Activated CD4-positive, alpha-beta T cell treated with anti-CD3 and anti-CD28 coated beads, Interleukin-2, amount 10 ng/mL, durations not matched to agents 24 days and 14 days (primary cell): ENCODE measurements around the gene PTCHD4. TPM values are rescaled to one million over a fixed set of nuclear protein-coding genes. Genes with fewer than 3 reads are reported as not detected.
"Not testable (repeated sequence)": the region's sequence is repeated elsewhere in the genome, so short reads cannot be mapped to it uniquely, and the experiment has no call there.

Source experiments
- DNase-seq: peaks from one replicate; pipeline ENCODE4 v3.0.0; 2022
- H3K27ac Mint-ChIP-seq: one replicate; pipeline ENCODE4 v1.8.0; 2022; ENCODE audit warnings: mild to moderate bottlenecking, mixed read lengths
- H3K27me3 Mint-ChIP-seq: one replicate; pipeline ENCODE4 v1.8.0; 2022; ENCODE audit warnings: mixed read lengths
- H3K36me3 Mint-ChIP-seq: one replicate; pipeline ENCODE4 v1.8.0; 2022; ENCODE audit warnings: low read depth, mild to moderate bottlenecking, mixed read lengths
- H3K4me1 Mint-ChIP-seq: one replicate; pipeline ENCODE4 v1.8.0; 2021; ENCODE audit warnings: mixed read lengths
- H3K4me3 Mint-ChIP-seq: one replicate; pipeline ENCODE4 v1.8.0; 2022; ENCODE audit warnings: mild to moderate bottlenecking, moderate library complexity, mixed read lengths
- H3K9me3 Mint-ChIP-seq: one replicate; pipeline ENCODE4 v1.8.0; 2021; ENCODE audit warnings: mixed read lengths
- intact Hi-C: fragments of 100-400 bp; cut with micrococcal nuclease; formaldehyde crosslinking; loops from one replicate; pipeline ENCODE4 v1.15.1; 2023
- total RNA-seq: library from RNA; stranded (reverse); gene quantifications from 2 replicates; pipeline ENCODE4 v1.2.3, GENCODE V29; 2022

Gene PTCHD4
- total RNA-seq: not detected in 2 replicates

GRCh38 chr6:48111143-48111506 lies at the start of gene PTCHD4:
Gene PTCHD4 (minus strand): TSS chr6:48111197. CDS start chr6:48068957, 42,240 bp downstream.
- Mint-ChIP-seq H3K36me3 (no peaks in the 10 kb centered on the region), H3K4me3 (no peak within 1 kb of the TSS), H3K4me1 (no peaks in the 10 kb centered on the region), H3K27me3 (no peaks in the 10 kb centered on the region), H3K9me3 (no peaks in the 10 kb centered on the region), H3K27ac (no peak within 1 kb of the TSS)
- no peak for DNase-seq
- intact Hi-C loops: no loop called here

- no peak for DNase-seq
- H3K9me3 Mint-ChIP-seq: peaks cover 6% of the 10 kb centered on the region
- H3K4me1 Mint-ChIP-seq: no peaks in the 10 kb centered on the region
- H3K27me3 Mint-ChIP-seq: no peaks in the 10 kb centered on the region
- no peak overlapping the region for H3K27ac Mint-ChIP-seq
- intact Hi-C loops: no loop called here
- no peak overlapping the region for H3K4me3 Mint-ChIP-seq
- H3K36me3 Mint-ChIP-seq: no peaks in the 10 kb centered on the region
Observed at GRCh38 chr6:48151142-48151541, 40.1 kb upstream of the PTCHD4 start.

GRCh38 chr6:48150701-48151100 lies 39.7 kb upstream of the PTCHD4 start:
- DNase-seq: no peak
- no peaks in the 10 kb centered on the region for H3K36me3 Mint-ChIP-seq
- H3K27ac Mint-ChIP-seq: no peak overlapping the region
- no peaks in the 10 kb centered on the region for H3K4me1 Mint-ChIP-seq
- intact Hi-C loops: no loop called here
- H3K4me3 Mint-ChIP-seq: no peak overlapping the region
- peaks cover 6% of the 10 kb centered on the region for H3K9me3 Mint-ChIP-seq
- no peaks in the 10 kb centered on the region for H3K27me3 Mint-ChIP-seq

- no peak overlapping the region for H3K27ac Mint-ChIP-seq
- DNase-seq: no peak
- intact Hi-C loops: no loop called here
- no peaks in the 10 kb centered on the region for H3K36me3 Mint-ChIP-seq
- no peak overlapping the region for H3K4me3 Mint-ChIP-seq
- no peaks in the 10 kb centered on the region for H3K27me3 Mint-ChIP-seq
- H3K4me1 Mint-ChIP-seq: no peaks in the 10 kb centered on the region
- H3K9me3 Mint-ChIP-seq: no peaks in the 10 kb centered on the region
Observed at GRCh38 chr6:48147051-48147450, 36.1 kb upstream of the PTCHD4 start.

- Mint-ChIP-seq H3K4me1 (no peaks in the 10 kb centered on the region), H3K27me3 (no peaks in the 10 kb centered on the region), H3K4me3 (no peak overlapping the region), H3K36me3 (no peaks in the 10 kb centered on the region), H3K9me3 (no peaks in the 10 kb centered on the region), H3K27ac (no peak overlapping the region)
- intact Hi-C loops: no loop called here
- no peak for DNase-seq
Observed at GRCh38 chr6:48144021-48144420, 33.0 kb upstream of the PTCHD4 start.

- Mint-ChIP-seq H3K4me3 (no peak overlapping the region), H3K27ac (no peak overlapping the region), H3K27me3 (no peaks in the 10 kb centered on the region), H3K4me1 (no peaks in the 10 kb centered on the region), H3K9me3 (no peaks in the 10 kb centered on the region), H3K36me3 (no peaks in the 10 kb centered on the region)
- DNase-seq: no peak
- intact Hi-C loops: no loop called here
Observed at GRCh38 chr6:48141975-48142374, 31.0 kb upstream of the PTCHD4 start.

- intact Hi-C loops: no loop called here
- Mint-ChIP-seq H3K4me3 (no peak overlapping the region), H3K9me3 (no peaks in the 10 kb centered on the region), H3K36me3 (no peaks in the 10 kb centered on the region), H3K27me3 (no peaks in the 10 kb centered on the region), H3K27ac (no peak overlapping the region), H3K4me1 (no peaks in the 10 kb centered on the region)
- DNase-seq: no peak
Observed at GRCh38 chr6:48139818-48140614, 29.0 kb upstream of the PTCHD4 start.

- no peak for DNase-seq
- Mint-ChIP-seq H3K4me3 (no peak overlapping the region), H3K27me3 (no peaks in the 10 kb centered on the region), H3K9me3 (no peaks in the 10 kb centered on the region), H3K36me3 (no peaks in the 10 kb centered on the region), H3K27ac (no peak overlapping the region), H3K4me1 (no peaks in the 10 kb centered on the region)
- intact Hi-C loops: no loop called here
Observed at GRCh38 chr6:48136856-48137255, 25.9 kb upstream of the PTCHD4 start.

- no peak for DNase-seq
- no peak overlapping the region for H3K27ac Mint-ChIP-seq
- no peaks in the 10 kb centered on the region for H3K4me1 Mint-ChIP-seq
- H3K27me3 Mint-ChIP-seq: no peaks in the 10 kb centered on the region
- intact Hi-C loops: no loop called here
- H3K4me3 Mint-ChIP-seq: no peak overlapping the region
- H3K9me3 Mint-ChIP-seq: no peaks in the 10 kb centered on the region
- H3K36me3 Mint-ChIP-seq: no peaks in the 10 kb centered on the region
Observed at GRCh38 chr6:48135323-48136084, 24.5 kb upstream of the PTCHD4 start.

GRCh38 chr6:48134246-48134645 lies 23.2 kb upstream of the PTCHD4 start:
- H3K4me3 Mint-ChIP-seq: no peak overlapping the region
- no peaks in the 10 kb centered on the region for H3K27me3 Mint-ChIP-seq
- no peak overlapping the region for H3K27ac Mint-ChIP-seq
- H3K36me3 Mint-ChIP-seq: no peaks in the 10 kb centered on the region
- DNase-seq: no peak
- no peaks in the 10 kb centered on the region for H3K4me1 Mint-ChIP-seq
- no peaks in the 10 kb centered on the region for H3K9me3 Mint-ChIP-seq
- intact Hi-C loops: no loop called here

- no peaks in the 10 kb centered on the region for H3K36me3 Mint-ChIP-seq
- H3K27me3 Mint-ChIP-seq: no peaks in the 10 kb centered on the region
- no peak overlapping the region for H3K4me3 Mint-ChIP-seq
- H3K9me3 Mint-ChIP-seq: no peaks in the 10 kb centered on the region
- H3K4me1 Mint-ChIP-seq: no peaks in the 10 kb centered on the region
- no peak overlapping the region for H3K27ac Mint-ChIP-seq
- no peak for DNase-seq
- intact Hi-C loops: no loop called here
Observed at GRCh38 chr6:48123601-48124000, 12.6 kb upstream of the PTCHD4 start.

- H3K4me3 Mint-ChIP-seq, H3K9me3 Mint-ChIP-seq, H3K27me3 Mint-ChIP-seq, intact Hi-C loops, H3K36me3 Mint-ChIP-seq, H3K4me1 Mint-ChIP-seq, H3K27ac Mint-ChIP-seq, DNase-seq: not testable (repeated sequence)
Observed at GRCh38 chr6:48121983-48122749, 11.2 kb upstream of the PTCHD4 start.

GRCh38 chr6:48116699-48117645 lies 6.0 kb upstream of the PTCHD4 start:
- H3K9me3 Mint-ChIP-seq: no peaks in the 10 kb centered on the region
- H3K27me3 Mint-ChIP-seq: no peaks in the 10 kb centered on the region
- no peak for DNase-seq
- no peak overlapping the region for H3K27ac Mint-ChIP-seq
- no peaks in the 10 kb centered on the region for H3K36me3 Mint-ChIP-seq
- no peak overlapping the region for H3K4me3 Mint-ChIP-seq
- H3K4me1 Mint-ChIP-seq: no peaks in the 10 kb centered on the region
- intact Hi-C loops: no loop called here
